GM19238 (cell line): Measurements from ENCODE around the gene WNT11.

ENCODE experiments used
- DNase-seq: peaks from one replicate; pipeline ENCODE4 v3.0.0; 2011; ENCODE audit warnings: low spot score; ENCODE audit not compliant: insufficient read length

The WNT11 gene

DNA sequence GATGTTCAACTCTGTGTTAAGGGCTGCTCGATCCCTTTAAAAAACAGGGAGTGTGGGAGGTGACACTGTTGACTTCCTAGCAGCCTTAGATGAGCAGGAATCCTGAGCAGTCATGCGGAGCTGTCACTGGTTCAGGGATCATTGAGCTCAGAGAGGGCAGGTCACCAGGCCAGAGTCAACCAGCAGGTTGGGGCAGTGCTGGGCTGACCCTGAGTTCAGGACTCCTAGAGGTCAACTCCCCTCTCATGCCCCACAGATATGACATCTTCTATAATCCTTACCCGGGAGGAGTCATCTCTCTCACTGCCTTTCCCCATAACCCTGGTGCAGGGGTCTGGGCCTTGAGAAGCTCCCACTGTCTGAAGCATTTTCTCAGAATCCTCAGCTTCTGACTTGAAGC is 12.9 kb upstream of the WNT11 start:
- DNase-seq, result no peak

DNA sequence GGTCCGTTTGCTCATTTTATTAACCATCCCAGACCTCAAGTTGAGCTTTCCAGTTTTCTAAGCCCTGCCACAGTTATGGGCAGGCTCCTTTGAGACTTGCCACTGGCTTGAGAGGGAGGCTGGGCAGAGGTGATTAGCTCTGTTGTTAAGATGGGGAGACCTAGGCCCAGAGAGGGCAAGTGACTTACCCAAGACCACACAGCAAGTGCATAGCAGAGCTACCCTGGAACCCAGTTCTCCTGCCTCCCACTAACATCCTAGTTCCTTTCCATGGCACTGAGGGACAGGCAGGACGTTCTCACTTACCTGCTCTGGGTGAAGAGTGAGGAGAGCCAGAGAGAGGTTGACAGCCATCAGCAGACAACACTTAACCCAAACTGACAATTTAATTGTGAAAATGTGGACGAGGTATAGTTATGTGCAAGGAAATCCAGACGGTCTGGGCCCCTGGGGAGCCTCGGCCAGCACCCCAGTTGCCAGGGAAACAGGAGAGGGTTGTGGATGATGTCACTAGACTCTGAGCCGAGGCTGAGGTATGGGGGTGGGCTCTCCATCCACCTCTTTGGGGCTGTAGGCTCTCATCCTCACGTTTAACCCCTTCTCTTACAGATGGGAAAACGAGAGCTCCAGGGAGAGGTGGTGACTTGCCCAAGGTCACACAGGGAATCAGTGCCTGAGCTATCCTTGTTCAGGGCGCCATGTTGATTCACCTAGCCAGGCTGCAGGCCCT is 12.3 kb upstream of the WNT11 start:
- no peak for DNase-seq

DNA sequence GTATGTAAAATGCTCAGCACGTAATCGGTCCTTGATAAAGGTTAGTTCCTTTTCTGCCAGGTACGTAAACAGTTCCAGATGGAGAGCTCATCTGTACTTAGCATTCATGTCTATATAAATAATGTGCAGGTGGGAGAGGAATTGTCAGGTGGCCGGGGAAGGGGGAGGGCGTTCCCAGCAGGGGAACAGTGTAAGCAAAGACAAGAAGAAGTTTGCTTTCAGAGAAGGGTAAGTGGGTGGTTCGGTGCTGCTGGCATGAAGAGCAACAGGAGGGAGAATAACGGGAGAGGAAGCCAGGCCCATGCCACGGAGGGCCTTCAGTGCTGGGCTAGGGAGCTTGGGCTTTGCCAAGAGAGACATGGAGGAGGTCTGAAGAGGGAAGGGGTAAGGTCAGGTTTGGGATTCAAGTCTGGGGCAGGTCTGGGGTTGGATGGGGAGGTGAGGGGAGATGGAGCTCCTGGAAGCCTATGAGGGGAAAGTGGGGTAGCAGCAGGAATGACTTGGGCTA is 11.4 kb upstream of the WNT11 start:
- no peak for DNase-seq

DNA sequence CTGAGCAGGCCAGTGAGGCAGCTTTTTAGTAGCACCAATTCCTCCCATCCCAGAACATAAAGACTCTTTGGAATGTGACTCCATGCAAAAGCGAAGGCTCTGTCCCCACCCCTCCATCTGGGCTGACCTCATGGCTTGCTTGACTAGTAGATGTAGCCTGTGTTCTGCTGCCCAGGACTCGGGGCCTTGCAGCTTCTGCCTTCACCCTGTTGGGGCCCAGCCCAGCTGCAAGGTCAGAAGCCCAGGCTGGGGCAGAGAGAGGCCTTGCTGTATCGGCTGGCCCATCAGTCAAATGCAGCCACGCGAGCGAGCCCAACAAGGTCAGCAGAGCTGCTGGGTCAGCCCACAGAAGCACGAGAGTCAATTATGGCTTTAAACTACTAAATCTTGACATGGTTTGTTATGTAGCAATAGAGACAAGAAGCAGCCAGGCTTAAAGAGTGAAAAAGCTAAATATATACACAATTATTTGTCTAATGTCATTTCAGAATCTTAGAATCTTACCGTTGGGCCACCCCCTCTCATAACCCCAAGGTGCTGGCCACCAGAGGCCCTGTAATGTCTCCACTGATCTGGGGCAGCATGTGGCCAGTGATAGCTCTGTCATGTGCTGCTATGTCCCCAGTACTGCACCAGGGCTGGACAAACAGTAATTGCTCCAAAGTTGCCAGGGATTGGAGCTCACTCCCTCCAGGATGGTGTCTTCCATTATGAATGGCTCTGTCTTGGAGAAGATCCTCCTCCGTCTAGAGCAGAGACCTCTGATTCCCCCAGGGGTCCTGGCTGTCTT is 10.4 kb upstream of the WNT11 start:
- DNase-seq, result no peak

DNA sequence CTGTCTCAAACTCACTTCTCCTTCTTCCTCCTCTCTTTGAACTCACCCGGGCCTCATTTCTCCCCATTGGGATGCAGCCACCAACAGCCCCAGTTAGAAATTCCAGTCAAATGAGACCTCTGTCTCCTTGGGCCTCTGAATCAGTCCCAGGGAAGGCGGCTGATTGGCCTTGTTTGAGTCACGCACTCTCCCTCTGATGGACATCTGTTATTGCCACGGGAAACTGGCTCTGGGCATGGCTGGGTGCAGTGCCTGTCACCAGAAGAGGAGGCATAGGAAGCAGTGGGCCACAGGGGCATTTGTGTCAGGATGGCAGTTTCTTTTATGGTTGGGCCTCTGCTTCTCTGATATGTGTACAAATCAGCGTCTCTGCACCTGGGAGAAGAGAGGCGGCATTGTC is 9.6 kb upstream of the WNT11 start:
- no peak for DNase-seq

DNA sequence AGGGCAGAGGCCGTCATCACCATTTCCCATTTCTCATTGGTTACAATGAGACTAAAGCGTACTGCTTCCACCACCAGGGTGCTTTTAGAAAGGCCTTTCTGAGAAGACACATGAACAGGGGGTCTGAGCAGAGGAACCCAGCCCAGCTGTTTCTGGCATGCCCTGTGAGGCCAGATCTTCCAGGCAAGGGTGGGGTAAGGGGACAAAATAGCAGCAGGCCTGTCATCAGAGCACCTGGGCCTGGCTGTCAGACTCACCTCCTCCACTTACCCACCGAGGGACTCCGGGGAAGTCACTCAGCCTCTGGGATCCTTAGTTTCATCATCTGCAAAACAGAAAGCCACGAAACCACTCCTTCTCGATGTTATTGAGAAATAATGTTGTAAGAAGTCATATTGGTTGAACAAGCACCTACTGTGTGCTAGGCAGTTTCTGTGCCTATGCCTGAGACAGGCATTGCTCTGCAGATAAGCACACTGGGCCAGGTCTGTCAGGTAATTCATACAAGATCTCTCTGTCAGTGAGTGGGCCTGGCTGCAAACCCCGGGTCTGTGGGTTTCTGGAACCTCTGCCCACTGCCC is 8.8 kb upstream of the WNT11 start:
- DNase-seq, result no peak

DNA sequence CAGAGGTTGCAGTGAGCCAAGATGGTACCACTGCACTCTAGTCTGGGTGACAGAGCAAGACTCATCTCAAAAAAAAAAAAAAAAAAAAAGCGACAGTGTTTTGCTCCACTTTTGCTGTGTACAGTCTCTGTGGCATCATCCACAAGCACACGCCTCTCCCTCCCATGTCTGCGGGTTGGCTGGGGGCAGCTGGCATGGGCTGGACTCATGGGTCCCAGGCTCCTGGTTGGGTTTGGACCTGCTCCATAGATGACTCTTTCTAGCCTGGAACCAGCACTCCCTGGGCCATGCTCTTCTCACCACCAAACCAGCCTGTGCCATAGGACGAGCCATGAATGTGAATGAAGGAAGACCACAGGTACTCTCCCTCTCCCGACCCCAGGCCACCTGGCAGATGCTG is 7.9 kb upstream of the WNT11 start:
- DNase-seq, result no peak

DNA sequence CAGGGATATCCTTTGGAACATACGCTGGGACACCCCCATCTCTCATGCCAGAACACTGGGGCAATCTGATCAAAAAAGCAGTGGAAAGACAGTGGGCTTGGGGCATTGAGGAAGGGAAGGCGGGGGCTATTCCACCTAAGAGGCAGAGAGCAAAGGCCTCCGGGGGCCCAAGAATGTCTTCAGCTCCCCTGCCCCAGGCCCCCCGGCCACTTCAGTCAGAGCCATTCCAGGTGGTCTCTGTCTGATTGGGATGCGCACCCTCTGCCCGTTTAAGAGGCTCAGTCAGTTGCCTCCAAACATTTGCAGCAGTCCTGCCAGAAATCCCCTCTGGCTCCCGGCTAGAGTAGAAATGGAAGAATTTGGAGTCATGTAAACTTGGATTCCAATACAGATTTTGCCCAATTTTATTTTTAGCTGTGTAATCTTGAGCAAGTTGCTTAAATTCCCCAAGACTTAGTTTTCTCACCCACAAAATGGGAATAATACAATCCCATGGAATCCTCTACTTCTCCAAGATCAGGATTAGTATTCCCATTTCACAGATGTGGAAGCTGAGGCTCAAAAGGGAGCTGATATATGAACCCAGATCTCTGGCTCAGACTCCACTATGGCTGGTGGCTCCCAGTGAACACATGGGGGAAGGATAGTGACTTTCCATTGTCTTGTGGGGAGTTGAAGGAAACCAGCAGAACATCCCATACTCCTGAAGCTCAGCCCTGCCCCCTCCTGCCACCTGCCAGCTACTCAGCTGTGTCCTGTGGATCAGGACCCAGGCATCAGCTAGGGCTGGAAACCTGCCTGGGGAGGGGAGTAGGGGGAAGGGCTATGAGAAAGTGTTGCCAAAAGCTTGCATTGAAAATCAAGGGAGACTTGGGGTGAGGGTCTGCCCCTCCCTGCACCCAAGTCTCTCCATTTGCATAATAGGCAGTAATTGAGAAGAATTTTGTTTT is 6.1 kb upstream of the WNT11 start:
- DNase-seq, result no peak

DNA sequence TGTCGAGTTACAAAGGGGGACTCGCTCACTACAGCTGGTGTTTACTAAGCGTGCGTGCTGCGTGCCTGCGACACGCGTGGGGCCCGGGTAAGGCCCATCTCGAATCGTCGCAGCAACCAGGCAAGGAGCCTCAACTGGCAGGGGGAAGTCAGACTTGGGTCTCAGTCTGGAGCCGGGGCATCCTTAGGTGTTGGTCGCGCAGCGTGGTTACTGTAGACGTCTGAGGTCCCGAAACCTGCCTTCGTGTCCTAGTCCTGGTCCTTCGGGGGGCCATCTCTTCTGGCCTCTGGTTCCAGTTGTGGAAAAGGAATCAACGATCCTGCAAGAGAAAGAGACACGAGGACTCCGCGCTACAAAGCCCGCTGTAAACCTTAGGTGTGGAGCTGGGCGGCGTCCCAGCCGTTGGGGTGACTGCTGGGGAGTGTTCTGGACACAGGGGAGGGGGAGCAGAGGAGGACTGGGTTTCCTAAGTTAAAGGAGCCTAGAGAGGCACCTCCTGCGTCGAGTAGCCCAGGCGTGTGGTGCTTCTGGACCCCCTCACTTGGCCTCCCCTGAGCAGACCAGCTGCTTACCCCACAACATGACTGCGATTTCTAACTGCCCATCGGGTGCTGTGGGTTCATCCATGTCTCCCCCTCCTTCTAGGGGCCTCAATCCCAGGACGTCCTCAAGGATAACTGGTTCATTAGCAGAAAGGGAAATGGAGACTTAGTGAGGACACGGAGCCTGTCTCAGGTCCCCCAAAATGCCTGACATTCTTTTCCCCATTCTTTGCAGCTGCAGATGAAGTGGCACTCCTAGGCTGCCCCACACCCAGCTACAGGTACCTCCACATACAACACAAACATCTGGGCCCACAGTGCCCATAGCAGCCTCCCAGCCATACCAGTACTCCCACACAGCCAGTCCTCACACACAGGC is 4.9 kb upstream of the WNT11 start:
- DNase-seq, result no peak

DNA sequence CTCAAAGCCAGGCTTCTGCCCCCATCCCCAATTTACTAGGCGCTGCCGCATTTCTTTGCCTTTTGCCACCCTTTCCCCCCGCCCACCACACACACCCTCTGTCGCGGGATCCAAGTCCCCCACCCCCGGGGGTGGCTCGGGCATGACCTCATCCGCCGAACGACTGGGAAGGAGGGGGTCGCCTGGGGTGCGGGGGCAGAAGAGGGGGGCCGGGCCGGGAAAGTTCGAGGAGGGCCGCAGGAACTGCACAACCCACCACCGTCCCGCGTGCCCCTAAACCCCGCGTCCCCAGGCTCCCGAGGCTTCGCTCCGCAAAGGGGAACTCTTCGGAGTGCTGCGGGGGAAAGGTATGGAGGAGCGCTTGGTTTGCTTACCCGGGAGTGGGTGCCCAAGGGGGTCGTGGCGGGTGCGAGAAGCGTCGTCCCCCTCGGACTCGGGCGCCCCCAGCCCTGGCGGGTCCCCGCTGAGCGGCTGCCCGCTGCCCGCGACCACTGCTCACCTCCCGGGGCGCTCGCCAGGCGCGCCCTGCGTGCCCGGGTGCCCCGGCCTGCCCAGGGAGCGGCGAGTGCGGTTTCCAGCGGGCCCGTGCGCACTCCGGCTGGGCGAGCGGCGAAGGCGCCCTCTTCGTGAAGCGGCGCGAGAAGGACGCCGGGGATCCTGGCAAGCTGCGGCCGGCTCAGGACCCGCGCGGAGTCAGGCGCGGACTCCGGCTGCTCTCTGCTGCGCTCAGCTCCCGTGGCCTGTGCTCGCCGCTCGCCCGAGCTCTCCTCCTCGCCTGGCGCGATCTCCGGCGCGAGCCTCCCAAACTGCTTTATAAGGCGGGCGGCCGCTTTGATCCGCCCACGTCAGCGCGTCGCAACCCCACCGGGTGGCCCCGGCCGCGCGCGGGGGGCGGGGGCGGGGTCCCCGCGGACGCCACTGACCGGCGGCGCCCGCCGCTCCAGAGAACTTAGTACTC is 4.0 kb upstream of the WNT11 start:
- no peak for DNase-seq

DNA sequence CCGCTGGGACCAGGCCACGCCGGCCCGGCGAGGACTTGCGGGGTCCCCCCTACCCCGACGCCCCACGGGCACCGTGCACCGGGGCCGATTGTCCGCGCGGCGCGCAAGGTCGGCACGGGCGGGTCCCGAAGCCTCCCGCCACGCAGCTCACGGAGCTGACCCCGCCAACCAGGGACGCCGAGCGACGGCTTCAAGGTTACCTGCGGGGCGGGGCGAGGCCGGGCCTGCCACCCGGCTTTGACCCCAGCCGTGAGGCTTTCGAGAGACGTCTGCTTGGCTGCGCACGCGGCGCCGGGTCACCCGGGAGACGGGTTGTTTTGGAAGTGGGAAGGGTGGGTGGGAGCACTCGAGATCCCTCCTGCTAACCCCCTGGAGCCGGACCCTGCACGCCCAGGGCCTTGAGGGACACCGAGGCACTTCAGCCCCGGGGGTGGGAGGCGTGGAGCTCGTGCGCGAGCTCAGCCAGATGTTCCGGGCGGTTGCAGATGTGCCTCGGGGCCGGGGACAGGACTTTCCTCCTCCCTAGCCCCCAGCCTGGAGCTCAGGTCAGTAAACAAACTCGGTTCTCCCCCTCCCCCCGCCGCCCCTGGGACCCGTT is 3.2 kb upstream of the WNT11 start:
- DNase-seq, result no peak

DNA sequence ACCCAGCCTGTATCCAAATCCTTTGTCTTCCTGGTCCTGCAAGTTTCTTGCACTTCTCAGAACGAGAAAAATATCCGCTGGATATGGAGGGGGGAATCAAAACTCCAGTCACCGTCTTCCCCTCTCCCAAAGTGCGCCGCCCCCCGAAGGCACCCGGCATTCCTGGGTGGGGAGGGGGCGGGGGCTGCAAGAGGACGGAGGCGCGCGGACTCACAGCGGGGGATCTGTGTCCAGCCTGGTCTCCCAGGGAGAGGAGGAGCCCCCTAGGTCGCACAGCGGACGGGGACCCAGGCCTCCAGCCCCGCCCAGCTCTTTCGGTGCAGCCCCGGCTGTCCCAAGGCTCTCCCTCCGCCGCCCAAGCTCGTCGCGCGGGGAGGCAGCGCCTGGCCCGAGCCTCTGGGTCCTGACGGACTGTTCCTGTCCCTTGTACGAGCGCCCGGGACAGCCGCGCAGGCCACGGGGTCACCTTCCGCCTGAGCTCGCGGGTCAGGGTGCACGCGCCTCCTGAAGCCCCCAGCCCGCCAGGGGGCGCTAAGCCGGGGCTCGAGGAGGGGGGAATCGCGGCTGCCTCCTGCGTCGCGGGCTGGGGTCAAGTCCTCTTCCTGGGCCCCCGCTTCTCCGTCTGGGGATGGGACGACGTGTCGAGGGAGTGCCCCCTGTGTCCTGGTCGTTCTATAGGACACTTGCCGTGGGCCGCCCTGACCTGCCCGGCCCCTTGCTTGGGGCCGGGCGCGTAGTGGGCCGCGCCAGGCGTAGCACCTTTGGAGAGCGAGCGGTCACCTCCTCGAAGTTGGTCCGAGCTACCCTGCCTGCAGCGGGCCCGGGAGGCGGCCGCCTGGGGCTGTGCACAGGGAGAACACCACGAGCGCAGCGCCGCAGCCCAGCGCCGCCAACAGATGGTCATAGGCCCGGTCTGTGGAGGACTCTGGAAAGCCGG is 2.4 kb upstream of the WNT11 start:
- peak; percentile 79 for DNase-seq

DNA sequence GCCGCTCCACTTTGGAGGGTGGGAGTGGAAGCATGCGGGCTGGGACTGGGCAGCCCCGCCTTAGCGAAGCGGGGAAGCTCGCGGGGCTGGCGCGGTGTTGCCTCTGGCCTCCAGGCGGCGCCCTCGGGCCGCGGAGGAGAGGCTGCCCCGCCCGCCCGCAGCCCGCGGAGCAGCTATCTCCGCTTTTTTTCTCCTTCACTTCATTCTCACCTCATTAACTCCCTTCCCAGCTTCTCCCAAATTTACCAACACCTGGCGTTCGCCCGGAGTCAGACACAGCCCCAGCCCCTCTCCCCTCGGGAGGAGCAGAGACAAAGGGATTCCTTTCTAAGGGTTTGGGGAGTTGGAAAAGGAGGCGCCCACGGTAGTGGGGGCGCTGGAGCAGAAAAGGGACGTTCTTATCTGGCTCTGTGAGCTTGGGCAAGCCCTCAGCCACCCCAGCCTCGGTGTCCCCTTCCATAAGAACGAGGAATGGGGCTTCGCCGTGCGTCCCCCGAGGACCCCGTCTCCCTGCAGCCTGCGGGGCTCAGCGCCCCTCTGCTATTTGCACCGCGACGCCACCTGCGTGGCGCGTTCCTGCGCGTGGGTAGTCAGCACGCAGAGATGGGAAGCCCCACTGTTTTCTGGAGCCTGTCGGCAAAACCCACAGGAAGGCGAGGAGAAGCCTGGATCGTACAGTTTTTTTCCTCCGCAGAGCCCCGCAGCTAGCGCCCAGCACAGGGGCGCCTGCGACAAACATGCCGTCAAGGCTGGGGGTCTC is 1.5 kb upstream of the WNT11 start:
- peak; percentile 90 for DNase-seq

DNA sequence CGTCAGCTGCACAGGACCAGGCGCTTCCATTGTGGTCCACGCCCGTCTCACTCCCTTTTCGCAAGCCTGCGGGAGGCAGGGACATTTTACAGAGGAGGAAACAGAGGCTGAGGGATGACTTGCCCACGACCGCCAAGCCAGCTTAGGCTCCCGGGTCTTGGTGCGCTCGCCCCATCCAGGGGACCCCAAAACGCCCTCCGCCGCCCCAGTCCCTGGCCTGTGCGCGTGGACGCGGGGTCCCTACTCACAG is 300 bp downstream of the WNT11 start:
- DNase-seq, result no peak

DNA sequence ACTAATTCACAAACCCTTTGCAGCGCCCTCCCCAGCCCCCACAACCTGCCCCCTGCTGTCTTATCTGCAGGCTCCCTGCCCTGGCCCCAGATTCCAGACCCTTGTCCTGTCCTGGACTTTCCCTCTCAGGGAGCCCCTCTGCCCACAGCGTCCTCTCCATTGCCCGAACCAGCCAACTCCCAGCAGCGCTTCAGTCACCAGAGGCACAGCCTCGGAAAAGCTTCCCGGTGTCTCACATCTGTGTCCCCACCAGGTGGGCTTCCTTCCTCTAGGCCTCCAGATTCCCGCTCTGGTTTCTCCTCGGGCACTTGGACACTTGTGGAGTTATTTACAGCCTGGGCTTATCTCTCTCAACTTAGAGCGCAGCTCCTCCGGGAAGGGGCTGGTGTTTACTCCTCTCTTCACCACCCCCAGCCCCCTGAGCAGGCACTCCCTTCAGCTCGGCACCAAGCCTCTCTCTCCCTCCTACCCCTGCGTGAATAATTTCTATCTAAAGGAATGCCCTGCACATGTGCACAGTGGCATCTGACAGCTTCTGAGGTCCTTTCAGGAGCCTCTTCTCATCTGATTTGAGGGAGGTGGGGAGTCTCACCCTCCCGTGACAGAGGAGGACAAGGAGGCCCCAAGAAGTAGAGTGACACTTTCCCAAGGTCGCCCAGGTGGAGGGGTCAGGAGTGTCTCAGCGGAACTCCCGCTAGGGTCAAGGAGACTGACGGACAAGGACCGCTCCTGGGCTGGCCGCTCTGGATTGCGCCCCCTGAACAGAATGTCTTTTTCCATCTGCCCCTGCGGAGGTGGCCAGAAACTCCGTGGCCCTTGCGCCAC is 838 bp downstream of the WNT11 start:
- no peak for DNase-seq

DNA sequence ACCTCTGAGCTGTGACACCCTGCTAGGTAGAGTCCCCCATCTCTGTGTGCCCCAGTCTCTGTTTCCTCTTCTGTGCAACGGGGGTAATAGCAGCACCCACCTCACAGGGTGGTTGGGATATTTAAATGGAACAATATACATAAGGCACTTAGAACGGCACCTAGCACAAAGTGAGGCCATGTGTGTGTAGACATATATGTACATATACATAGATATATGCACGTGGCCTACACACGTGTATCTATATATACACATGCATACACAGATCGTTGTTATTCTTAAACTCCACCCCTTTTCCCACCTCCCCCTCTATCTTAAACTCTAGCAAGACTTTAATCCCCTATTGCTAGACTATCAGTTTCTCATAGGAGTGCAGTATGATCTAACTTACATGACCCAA is 2.4 kb downstream of the WNT11 start:
- DNase-seq, result no peak
